Activated naive CD4-positive, alpha-beta T cell treated with anti-CD3 and anti-CD28 coated beads for 36 hours (primary cell): ENCODE measurements around the gene SPDEF. TPM values are rescaled to one million over a fixed set of nuclear protein-coding genes. Genes with fewer than 3 reads are reported as not detected.

Experiments used
- CTCF ChIA-PET: fragments of 350-600 bp; sonication (Branson Sonifier 250); formaldehyde crosslinking; loops from one replicate; lab custom pipeline; 2021; ENCODE audit warnings: antibody characterized with exemption; lab: Charles Lee
- DNase-seq: peaks from one replicate; pipeline ENCODE4 v3.0.0-alpha.2; 2020
- H3K27ac Mint-ChIP-seq: one replicate; pipeline ENCODE4 v1.8.0; 2021; ENCODE audit warnings: mild to moderate bottlenecking, mixed read lengths
- H3K27me3 Mint-ChIP-seq: one replicate; pipeline ENCODE4 v1.8.0; 2021; ENCODE audit warnings: low read depth, mixed read lengths
- H3K36me3 Mint-ChIP-seq: one replicate; pipeline ENCODE4 v1.8.0; 2021; ENCODE audit warnings: low read depth, mixed read lengths
- H3K4me1 Mint-ChIP-seq: one replicate; pipeline ENCODE4 v1.8.0; 2021; ENCODE audit warnings: low read depth, mixed read lengths
- H3K4me3 Mint-ChIP-seq: one replicate; pipeline ENCODE4 v1.8.0; 2021; ENCODE audit warnings: mild to moderate bottlenecking, moderate library complexity, mixed read lengths
- H3K9me3 Mint-ChIP-seq: one replicate; pipeline ENCODE4 v1.8.0; 2021; ENCODE audit warnings: mixed read lengths
- intact Hi-C: fragments of 100-400 bp; cut with micrococcal nuclease; formaldehyde crosslinking; loops from one replicate; pipeline ENCODE4 v1.15.1; 2023
- total RNA-seq, 2 experiments: library from RNA; stranded (reverse); gene quantifications; one replicate each; pipeline ENCODE4 v1.2.3, GENCODE V29; 2021

SPDEF gene
- total RNA-seq, 2 experiments from 2014 or later: 0.24 to 0.35 TPM

- Mint-ChIP-seq H3K4me1 (no peaks in the 10 kb centered on the region), H3K9me3 (no peaks in the 10 kb centered on the region), H3K4me3 (no peak overlapping the region), H3K36me3 (no peaks in the 10 kb centered on the region), H3K27ac (no peak overlapping the region), H3K27me3 (no peaks in the 10 kb centered on the region)
- CTCF ChIA-PET: no interaction called here
- DNase-seq: no peak
- intact Hi-C loops: no loop called here
Observed at GRCh38 chr6:34535646-34536045, 20.5 kb downstream of the SPDEF start.

- CTCF ChIA-PET: no interaction called here
- no peak overlapping the region for H3K4me3 Mint-ChIP-seq
- no peak overlapping the region for H3K27ac Mint-ChIP-seq
- no peaks in the 10 kb centered on the region for H3K27me3 Mint-ChIP-seq
- intact Hi-C loops: no loop called here
- no peak for DNase-seq
- H3K4me1 Mint-ChIP-seq: no peaks in the 10 kb centered on the region
- no peaks in the 10 kb centered on the region for H3K9me3 Mint-ChIP-seq
- H3K36me3 Mint-ChIP-seq: no peaks in the 10 kb centered on the region
Observed at GRCh38 chr6:34535199-34535598, 20.9 kb downstream of the SPDEF start.

- no peak for DNase-seq
- H3K27ac Mint-ChIP-seq: no peak overlapping the region
- no peak overlapping the region for H3K4me3 Mint-ChIP-seq
- intact Hi-C loops: no loop called here
- H3K4me1 Mint-ChIP-seq: no peaks in the 10 kb centered on the region
- no peaks in the 10 kb centered on the region for H3K27me3 Mint-ChIP-seq
- H3K36me3 Mint-ChIP-seq: no peaks in the 10 kb centered on the region
- CTCF ChIA-PET: no interaction called here
- no peaks in the 10 kb centered on the region for H3K9me3 Mint-ChIP-seq
Observed at GRCh38 chr6:34534656-34535055, 21.5 kb downstream of the SPDEF start.

GRCh38 chr6:34534146-34534545, 22.0 kb downstream of the SPDEF start:
- Mint-ChIP-seq H3K9me3 (no peaks in the 10 kb centered on the region), H3K4me3 (no peak overlapping the region), H3K27ac (no peak overlapping the region), H3K4me1 (no peaks in the 10 kb centered on the region), H3K36me3 (no peaks in the 10 kb centered on the region), H3K27me3 (no peaks in the 10 kb centered on the region)
- intact Hi-C loops: no loop called here
- no peak for DNase-seq
- CTCF ChIA-PET: no interaction called here

- DNase-seq: no peak
- peaks cover 5% of the 10 kb centered on the region for H3K4me1 Mint-ChIP-seq
- no peaks in the 10 kb centered on the region for H3K36me3 Mint-ChIP-seq
- intact Hi-C loops: no loop called here
- no peaks in the 10 kb centered on the region for H3K27me3 Mint-ChIP-seq
- H3K4me3 Mint-ChIP-seq: no peak overlapping the region
- CTCF ChIA-PET: no interaction called here
- no peak overlapping the region for H3K27ac Mint-ChIP-seq
- no peaks in the 10 kb centered on the region for H3K9me3 Mint-ChIP-seq
Observed at GRCh38 chr6:34532230-34532629, 23.9 kb downstream of the SPDEF start.

- intact Hi-C loops: no loop called here
- no peaks in the 10 kb centered on the region for H3K27me3 Mint-ChIP-seq
- H3K4me3 Mint-ChIP-seq: no peak overlapping the region
- H3K4me1 Mint-ChIP-seq: peaks cover 6% of the 10 kb centered on the region
- CTCF ChIA-PET: no interaction called here
- H3K27ac Mint-ChIP-seq: no peak overlapping the region
- H3K9me3 Mint-ChIP-seq: no peaks in the 10 kb centered on the region
- H3K36me3 Mint-ChIP-seq: no peaks in the 10 kb centered on the region
- DNase-seq: no peak
Observed at GRCh38 chr6:34531580-34532201, 24.4 kb downstream of the SPDEF start.

GRCh38 chr6:34530753-34531365, 25.3 kb downstream of the SPDEF start:
- no peaks in the 10 kb centered on the region for H3K36me3 Mint-ChIP-seq
- CTCF ChIA-PET: no interaction called here
- H3K4me3 Mint-ChIP-seq: no peak overlapping the region

GRCh38 chr6:34529665-34530327, 26.3 kb downstream of the SPDEF start:
- H3K27me3 Mint-ChIP-seq: no peaks in the 10 kb centered on the region
- no peaks in the 10 kb centered on the region for H3K36me3 Mint-ChIP-seq
- H3K4me3 Mint-ChIP-seq: no peak overlapping the region
- DNase-seq: no peak
- CTCF ChIA-PET: interaction anchor here (1.0 kb wide), 1 partner anchor 79 kb away, joined by 4 read pairs; no protein-coding TSS in a partner anchor
- intact Hi-C loops: loop anchor here (5.0 kb wide), 1 partner anchor 613 kb away; the partner anchor contains the start of gene TCP11
- no peaks in the 10 kb centered on the region for H3K9me3 Mint-ChIP-seq
- peaks cover 6% of the 10 kb centered on the region for H3K4me1 Mint-ChIP-seq
- H3K27ac Mint-ChIP-seq: no peak overlapping the region

More at GRCh38 chr6:34530753-34531365, 25.3 kb downstream of the SPDEF start:
- no peaks in the 10 kb centered on the region for H3K9me3 Mint-ChIP-seq
- no peak overlapping the region for H3K27ac Mint-ChIP-seq
- intact Hi-C loops: no loop called here
- H3K27me3 Mint-ChIP-seq: no peaks in the 10 kb centered on the region
- no peak for DNase-seq
- H3K4me1 Mint-ChIP-seq: peaks cover 6% of the 10 kb centered on the region

- Mint-ChIP-seq H3K9me3 (no peaks in the 10 kb centered on the region), H3K27me3 (no peaks in the 10 kb centered on the region), H3K36me3 (no peaks in the 10 kb centered on the region), H3K4me3 (no peak overlapping the region), H3K27ac (no peak overlapping the region), H3K4me1 (peaks cover 6% of the 10 kb centered on the region)
- CTCF ChIA-PET: interaction anchor here (1.0 kb wide), 1 partner anchor 80 kb away, joined by 4 read pairs; no protein-coding TSS in a partner anchor
- DNase-seq: no peak
- intact Hi-C loops: loop anchor here (5.0 kb wide), 1 partner anchor 613 kb away; the partner anchor contains the start of gene TCP11
Observed at GRCh38 chr6:34528996-34529664, 27.0 kb downstream of the SPDEF start.

GRCh38 chr6:34527751-34528670, 28.1 kb downstream of the SPDEF start:
- no peak overlapping the region for H3K4me3 Mint-ChIP-seq
- no peaks in the 10 kb centered on the region for H3K9me3 Mint-ChIP-seq
- no peak for DNase-seq
- CTCF ChIA-PET: interaction anchor here (1.0 to 2.3 kb wide), 4 partner anchors 28 to 279 kb away, joined by 3 to 14 read pairs (median 3); partner anchors contain the start of gene SPDEF
- no peaks in the 10 kb centered on the region for H3K36me3 Mint-ChIP-seq
- H3K27me3 Mint-ChIP-seq: no peaks in the 10 kb centered on the region
- H3K4me1 Mint-ChIP-seq: peaks cover 6% of the 10 kb centered on the region
- intact Hi-C loops: loop anchor here (1.0 to 5.0 kb wide), 7 partner anchors 43 to 614 kb away; partner anchors contain the start of genes HMGA1, SMIM29 and TCP11
- H3K27ac Mint-ChIP-seq: no peak overlapping the region

GRCh38 chr6:34526992-34527728, 29.0 kb downstream of the SPDEF start:
- CTCF ChIA-PET: interaction anchor here (0.7 to 2.3 kb wide), 5 partner anchors 29 to 278 kb away, joined by 3 to 14 read pairs (median 3); partner anchors contain the start of gene SPDEF
- intact Hi-C loops: loop anchor here (1.0 to 5.0 kb wide), 7 partner anchors 42 to 615 kb away; partner anchors contain the start of genes HMGA1, SMIM29 and TCP11
- no peak overlapping the region for H3K27ac Mint-ChIP-seq
- peaks cover 6% of the 10 kb centered on the region for H3K4me1 Mint-ChIP-seq
- no peaks in the 10 kb centered on the region for H3K36me3 Mint-ChIP-seq
- H3K27me3 Mint-ChIP-seq: no peaks in the 10 kb centered on the region
- DNase-seq: peak; percentile 97
- peak overlapping the region; percentile 38 for H3K4me3 Mint-ChIP-seq
- no peaks in the 10 kb centered on the region for H3K9me3 Mint-ChIP-seq
